GM19372 (cell line): ENCODE results near the gene MBTPS1.

Experiments
- ATAC-seq: cut with Tn5 transposase; IDR thresholded peaks from one replicate; pipeline ENCODE4 v1.9.1; 2021; ENCODE audit warnings: mild to moderate bottlenecking, low read depth, moderate library complexity; ENCODE audit not compliant: unreplicated experiment

MBTPS1 gene

GRCh38 chr16:84081446-84081989 lies 35.2 kb downstream of the MBTPS1 start:
- ATAC-seq: no peak

GRCh38 chr16:84080813-84081212 lies 35.9 kb downstream of the MBTPS1 start:
- ATAC-seq: no peak

GRCh38 chr16:84080378-84080777 lies 36.4 kb downstream of the MBTPS1 start:
- ATAC-seq: no peak

- no peak for ATAC-seq
These were observed 37.1 kb downstream of the MBTPS1 start for GRCh38 chr16:84079664-84080063.

GRCh38 chr16:84075376-84075775 lies 41.4 kb downstream of the MBTPS1 start:
- ATAC-seq: no peak

- no peak for ATAC-seq
These were observed 42.0 kb downstream of the MBTPS1 start for GRCh38 chr16:84074721-84075120.

- ATAC-seq: no peak
These were observed 44.7 kb downstream of the MBTPS1 start for GRCh38 chr16:84072014-84072413.

- ATAC-seq: no peak
These were observed 45.6 kb downstream of the MBTPS1 start for GRCh38 chr16:84071121-84071520.

GRCh38 chr16:84069540-84069939 lies 47.2 kb downstream of the MBTPS1 start:
- no peak for ATAC-seq

GRCh38 chr16:84068783-84069462 lies 47.8 kb downstream of the MBTPS1 start:
- ATAC-seq: no peak

- ATAC-seq: no peak
These were observed 48.7 kb downstream of the MBTPS1 start for GRCh38 chr16:84068041-84068440.

- ATAC-seq: no peak
These were observed 49.1 kb downstream of the MBTPS1 start for GRCh38 chr16:84067640-84068039.

GRCh38 chr16:84065536-84066132 lies 51.1 kb downstream of the MBTPS1 start:
- ATAC-seq: no peak

- no peak for ATAC-seq
These were observed 52.8 kb downstream of the MBTPS1 start for GRCh38 chr16:84063980-84064379.

GRCh38 chr16:84062734-84063640 lies 53.8 kb downstream of the MBTPS1 start:
- ATAC-seq: no peak

GRCh38 chr16:84061236-84061819 lies 55.4 kb downstream of the MBTPS1 start:
- ATAC-seq: no peak

GRCh38 chr16:84059946-84060901 lies 56.5 kb downstream of the MBTPS1 start:
- no peak for ATAC-seq

- no peak for ATAC-seq
These were observed 57.6 kb downstream of the MBTPS1 start for GRCh38 chr16:84059111-84059510.

- ATAC-seq: no peak
These were observed 58.1 kb downstream of the MBTPS1 start for GRCh38 chr16:84058664-84059063.

- ATAC-seq: no peak
These were observed 58.5 kb downstream of the MBTPS1 start for GRCh38 chr16:84058211-84058610.
